Measurements from ENCODE around the gene PRRT1B. TPM values are rescaled to one million over a fixed set of nuclear protein-coding genes. Genes with fewer than 3 reads are reported as not detected.

Gene PRRT1B
- total and polyA plus RNA-seq, 4 donors, result 0.96 to 7.9 (median 3.8) TPM

DNA sequence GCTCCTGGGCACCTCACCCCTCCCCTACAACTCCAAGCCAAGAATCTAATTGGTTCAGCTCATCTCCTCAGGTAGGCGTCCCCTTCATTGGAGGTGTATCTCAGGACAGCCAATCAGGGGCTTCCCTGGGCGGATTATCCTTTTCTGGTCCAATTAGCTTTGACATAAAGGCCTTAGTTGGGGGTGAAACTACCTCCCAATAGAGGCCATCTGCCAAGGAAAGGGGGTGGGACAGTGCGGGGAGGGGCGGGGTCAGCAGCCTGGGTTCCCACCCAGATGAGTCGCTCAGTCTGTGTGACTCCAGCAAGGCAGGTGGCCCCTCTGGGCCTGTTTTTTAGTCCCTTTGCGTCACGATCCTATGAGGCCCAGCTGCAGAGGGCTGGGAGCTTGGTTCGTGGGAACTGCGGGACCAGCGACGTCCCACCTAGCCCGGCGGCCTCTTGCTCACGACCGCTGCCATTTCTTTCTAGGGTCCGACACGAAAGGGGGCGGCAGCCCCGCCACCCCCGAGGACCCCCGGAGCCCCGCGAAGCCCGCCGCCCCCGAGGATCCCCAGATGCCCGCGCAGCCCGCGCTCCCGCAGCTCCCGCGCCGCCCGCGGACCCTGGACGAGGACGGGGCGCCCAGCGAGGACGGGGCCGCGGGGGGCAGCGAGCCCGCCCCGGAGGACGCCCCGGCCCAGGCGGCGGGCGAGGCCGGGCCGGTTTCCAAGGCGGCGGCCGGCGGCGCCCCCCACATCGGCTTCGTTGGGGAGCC, 8.9 kb downstream of the PRRT1B start:
- DNase-seq, result no peak
- no peaks in the 10 kb centered on the region for H3K9me3 ChIP-seq (ENCODE audit: control insufficient read depth in 4 of 4, insufficient read depth in 3 of 4, low read length in 3 of 4)
- H3K27ac ChIP-seq (ENCODE audit: low read depth in 1 of 2, low read length in 1 of 2), result no peak overlapping the region
- H3K27me3 ChIP-seq (ENCODE audit: control insufficient read depth in 3 of 3, insufficient read depth in 3 of 3, low read length in 2 of 3), result peaks cover 0 to 14% (median 13%) of the 10 kb centered on the region in 3 donors
- H3K4me1 ChIP-seq (ENCODE audit: control insufficient read depth in 5 of 5, insufficient read depth in 5 of 5, low read length in 5 of 5), result peaks cover 0 to 2% (median 0%) of the 10 kb centered on the region in 5 donors
- peaks cover 0 to 3% (median 0%) of the 10 kb centered on the region in 4 donors for H3K36me3 ChIP-seq (ENCODE audit: control insufficient read depth in 4 of 4, insufficient read depth in 4 of 4, low read length in 4 of 4)
- no peak for ATAC-seq (ENCODE audit: insufficient read depth, low FRiP score)
- no peak overlapping the region for H3K9ac ChIP-seq (ENCODE audit: insufficient read depth in 1 of 2, low read length in 2 of 2)
- no peak for TF ChIP-seq CTCF (IDR thresholded peaks at IDR 0.05; ENCODE audit: control extremely low read depth, extremely low read depth)
- no peak overlapping the region for H3K4me3 ChIP-seq
- 39 to 48% methylated on average over 42 to 60 of the region's 60 CpGs for WGBS, 2 donors

- 31 to 35% methylated on average over 41 to 54 of the region's 54 CpGs for WGBS, 2 donors
- no peak overlapping the region for H3K9ac ChIP-seq (ENCODE audit: insufficient read depth in 1 of 2, low read length in 2 of 2)
- ATAC-seq (ENCODE audit: insufficient read depth, low FRiP score) (no peak), DNase-seq (no peak)
- peaks cover 0 to 3% (median 0%) of the 10 kb centered on the region in 4 donors for H3K36me3 ChIP-seq (ENCODE audit: control insufficient read depth in 4 of 4, insufficient read depth in 4 of 4, low read length in 4 of 4)
- H3K9me3 ChIP-seq (ENCODE audit: control insufficient read depth in 4 of 4, insufficient read depth in 3 of 4, low read length in 3 of 4), result no peaks in the 10 kb centered on the region
- TF ChIP-seq CTCF (IDR thresholded peaks at IDR 0.05; ENCODE audit: control extremely low read depth, extremely low read depth), result no peak
- no peak overlapping the region for H3K27ac ChIP-seq (ENCODE audit: low read depth in 1 of 2, low read length in 1 of 2)
- H3K4me3 ChIP-seq, result no peak overlapping the region
- H3K4me1 ChIP-seq (ENCODE audit: control insufficient read depth in 5 of 5, insufficient read depth in 5 of 5, low read length in 5 of 5), result peaks cover 0 to 4% (median 0%) of the 10 kb centered on the region in 5 donors
- H3K27me3 ChIP-seq (ENCODE audit: control insufficient read depth in 3 of 3, insufficient read depth in 3 of 3, low read length in 2 of 3), result peaks cover 0 to 14% (median 13%) of the 10 kb centered on the region in 3 donors
These were observed 9.6 kb downstream of the PRRT1B start for GRCh38 chr9:131554843-131555351.

- H3K9me3 ChIP-seq (ENCODE audit: control insufficient read depth in 4 of 4, insufficient read depth in 3 of 4, low read length in 3 of 4), result no peaks in the 10 kb centered on the region
- ATAC-seq (ENCODE audit: insufficient read depth, low FRiP score), result no peak
- H3K36me3 ChIP-seq (ENCODE audit: control insufficient read depth in 4 of 4, insufficient read depth in 4 of 4, low read length in 4 of 4), result peaks cover 0 to 3% (median 0%) of the 10 kb centered on the region in 4 donors
- no peak for TF ChIP-seq CTCF (IDR thresholded peaks at IDR 0.05; ENCODE audit: control extremely low read depth, extremely low read depth)
- no peak overlapping the region for H3K4me3 ChIP-seq
- no peak overlapping the region for H3K9ac ChIP-seq (ENCODE audit: insufficient read depth in 1 of 2, low read length in 2 of 2)
- no peak for DNase-seq
- H3K4me1 ChIP-seq (ENCODE audit: control insufficient read depth in 5 of 5, insufficient read depth in 5 of 5, low read length in 5 of 5), result peaks cover 0 to 4% (median 0%) of the 10 kb centered on the region in 5 donors
- 86 to 89% methylated on average over 14 to 15 of the region's 15 CpGs for WGBS, 2 donors
- H3K27ac ChIP-seq (ENCODE audit: low read depth in 1 of 2, low read length in 1 of 2), result no peak overlapping the region
- H3K27me3 ChIP-seq (ENCODE audit: control insufficient read depth in 3 of 3, insufficient read depth in 3 of 3, low read length in 2 of 3), result peaks cover 0 to 14% (median 13%) of the 10 kb centered on the region in 3 donors
These were observed 10.7 kb downstream of the PRRT1B start for GRCh38 chr9:131555841-131556673.

Data from lung (tissue), 12 donors.